Mesenchymal stem cell (in vitro differentiated cells and primary cell): ENCODE measurements around the gene CDPF1.

ENCODE experiments used
- DNase-seq: peaks from one replicate; pipeline ENCODE4 v3.0.0-alpha.2; 2013
- H2AFZ ChIP-seq: one replicate; pipeline ENCODE4 v1.6.1; 2013; ENCODE audit warnings: low read depth, mild to moderate bottlenecking, control low read depth, inconsistent platforms, low read length, moderate library complexity
- H2AK5ac ChIP-seq: 2 replicates; pipeline ENCODE4 v1.6.1; 2013; ENCODE audit warnings: low read length, moderate library complexity, mild to moderate bottlenecking, inconsistent platforms; ENCODE audit not compliant: severe bottlenecking
- H2BK120ac ChIP-seq: one replicate; pipeline ENCODE4 v1.6.1; 2013; ENCODE audit warnings: low read depth, mild to moderate bottlenecking, inconsistent platforms, low read length, moderate library complexity
- H2BK12ac ChIP-seq, 2 experiments: one replicate each; pipeline ENCODE4 v1.6.1; 2013; ENCODE audit warnings: inconsistent platforms in 2 of 2, low read length in 2 of 2, mild to moderate bottlenecking in 2 of 2, moderate library complexity in 2 of 2, control low read depth in 1 of 2
- H2BK15ac ChIP-seq: one replicate; pipeline ENCODE4 v1.6.1; 2013; ENCODE audit warnings: mild to moderate bottlenecking, low read depth, inconsistent platforms; ENCODE audit not compliant: poor library complexity, severe bottlenecking
- H2BK5ac ChIP-seq: 2 replicates; pipeline ENCODE4 v1.6.1; 2013; ENCODE audit warnings: low read depth, mild to moderate bottlenecking, low read length, control low read depth, inconsistent platforms; ENCODE audit not compliant: poor library complexity, severe bottlenecking
- H3K14ac ChIP-seq, 2 experiments: one replicate each; pipeline ENCODE4 v1.6.1; 2013; ENCODE audit warnings: inconsistent platforms in 2 of 2, low read length in 2 of 2, control low read depth in 1 of 2, mild to moderate bottlenecking in 1 of 2, moderate library complexity in 1 of 2
- H3K18ac ChIP-seq, 2 experiments: one replicate each; pipeline ENCODE4 v1.6.1; 2013; ENCODE audit warnings: inconsistent platforms in 2 of 2, low read length in 2 of 2, control low read depth in 1 of 2, low read depth in 1 of 2, mild to moderate bottlenecking in 1 of 2
- H3K23ac ChIP-seq, 2 experiments: one replicate each; pipeline ENCODE4 v1.6.1; 2013; ENCODE audit warnings: inconsistent platforms in 2 of 2, low read length in 2 of 2, mild to moderate bottlenecking in 2 of 2, moderate library complexity in 2 of 2, control low read depth in 1 of 2
- H3K27ac ChIP-seq: 2 replicates; pipeline ENCODE4 v1.5.1; 2013; ENCODE audit warnings: mild to moderate bottlenecking, moderate library complexity, low read length, control low read depth, inconsistent platforms; ENCODE audit not compliant: poor library complexity, severe bottlenecking
- H3K27me3 ChIP-seq, 2 experiments: 2 replicates each; pipeline versions ENCODE4 v1.6.1 to v1.7.0; 2013; ENCODE audit warnings: low read length in 2 of 2, mild to moderate bottlenecking in 2 of 2, moderate library complexity in 2 of 2, control low read depth in 1 of 2, inconsistent platforms in 1 of 2; ENCODE audit not compliant: control insufficient read depth in 1 of 2, insufficient read depth in 1 of 2
- H3K36me3 ChIP-seq, 2 experiments: 2 replicates each; pipeline versions ENCODE4 v1.6.1 to v1.7.0; 2013; ENCODE audit warnings: low read length in 2 of 2, control low read depth in 1 of 2, inconsistent platforms in 1 of 2, low read depth in 1 of 2, mild to moderate bottlenecking in 1 of 2; ENCODE audit not compliant: insufficient read depth in 2 of 2, control insufficient read depth in 1 of 2
- H3K4ac ChIP-seq, 2 experiments: one replicate each; pipeline ENCODE4 v1.6.1; 2013; ENCODE audit warnings: inconsistent platforms in 2 of 2, low read length in 2 of 2, mild to moderate bottlenecking in 2 of 2, moderate library complexity in 2 of 2, control low read depth in 1 of 2, low read depth in 1 of 2
- H3K4me1 ChIP-seq: 2 replicates; pipeline ENCODE4 v1.6.1; 2013; ENCODE audit warnings: low read depth, low read length, control low read depth; ENCODE audit not compliant: control insufficient read depth, insufficient read depth
- H3K4me2 ChIP-seq: 2 replicates; pipeline ENCODE4 v1.6.1; 2013; ENCODE audit warnings: low read length, mild to moderate bottlenecking, inconsistent platforms; ENCODE audit not compliant: poor library complexity, severe bottlenecking
- H3K4me3 ChIP-seq, 2 experiments: 2 replicates each; pipeline versions ENCODE4 v1.5.1 to v1.7.0; 2013; ENCODE audit warnings: low read length in 2 of 2, mild to moderate bottlenecking in 2 of 2, control low read depth in 1 of 2, low read depth in 1 of 2; ENCODE audit not compliant: insufficient read depth in 1 of 2
- H3K79me1 ChIP-seq: replicated peaks from 2 replicates; pipeline ENCODE4 v1.6.1; 2013; ENCODE audit warnings: mild to moderate bottlenecking, control low read depth, low read length, inconsistent platforms; ENCODE audit not compliant: poor library complexity, severe bottlenecking
- H3K9ac ChIP-seq: 2 replicates; pipeline ENCODE4 v1.7.0; 2013; ENCODE audit warnings: mild to moderate bottlenecking, low read length, moderate library complexity
- H3K9me3 ChIP-seq: 2 replicates; pipeline ENCODE4 v1.7.0; 2013; ENCODE audit warnings: mild to moderate bottlenecking, low read length; ENCODE audit not compliant: control insufficient read depth
- H4K8ac ChIP-seq: one replicate; pipeline ENCODE4 v1.6.1; 2013; ENCODE audit warnings: inconsistent platforms, mild to moderate bottlenecking, low read length, moderate library complexity
- H4K91ac ChIP-seq: one replicate; pipeline ENCODE4 v1.6.1; 2013; ENCODE audit warnings: mild to moderate bottlenecking, low read length, inconsistent platforms
- WGBS: methylation state at CpG from one replicate; pipeline ENCODE4 v1.1.7; 2013; ENCODE audit warnings: mixed read lengths; 5-methylcytosine and 5-hydroxymethylcytosine counted together

The CDPF1 gene

DNA sequence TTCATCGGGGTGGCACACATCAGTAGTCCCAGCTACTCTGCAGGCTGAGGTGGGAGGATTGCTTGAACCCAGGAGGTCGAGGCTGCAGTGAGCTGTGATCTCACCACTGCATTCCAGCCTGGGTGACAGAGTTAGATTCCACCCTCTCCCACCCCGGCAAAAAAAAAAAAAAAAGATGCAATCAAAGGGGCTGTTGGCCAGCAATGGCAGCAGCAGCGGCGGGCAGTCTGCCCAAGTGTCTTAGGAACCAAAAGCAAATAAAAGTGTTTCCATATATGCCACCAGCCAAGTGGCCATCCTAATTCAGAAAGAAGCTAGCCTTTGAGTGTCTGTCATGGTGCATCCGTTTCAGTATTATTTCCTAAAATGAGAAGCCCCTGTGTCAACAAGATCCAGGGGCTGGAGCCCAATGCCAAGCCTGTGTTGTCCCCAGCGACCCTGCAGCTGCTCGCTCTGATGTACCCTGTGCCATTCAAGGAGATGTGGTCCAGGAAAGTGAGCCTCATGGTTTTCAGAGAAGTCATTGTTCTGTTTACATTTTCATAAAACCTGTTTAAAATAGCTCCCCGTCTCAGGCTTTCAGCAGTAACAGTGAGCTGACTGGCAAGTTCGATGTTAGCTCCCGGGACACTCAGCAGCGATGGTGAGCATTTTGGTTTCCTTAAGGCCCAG, 12.5 kb downstream of the CDPF1 start:
- no peaks in the 10 kb centered on the region for H3K27me3 ChIP-seq
- H2AK5ac ChIP-seq = no peak overlapping the region

GRCh38 chr22:46234969-46235368, 15.1 kb downstream of the CDPF1 start:
- Histone ChIP-seq H3K27me3 (no peaks in the 10 kb centered on the region), H2BK120ac (no peak overlapping the region), H2AK5ac (no peak overlapping the region), H2BK5ac (no peak overlapping the region), H3K4me2 (no peak overlapping the region), H2BK15ac (no peak overlapping the region), H3K4ac (no peak overlapping the region), H3K23ac (no peak overlapping the region), H4K8ac (no peak overlapping the region), H3K79me1 (no peaks in the 10 kb centered on the region), H3K18ac (no peak overlapping the region), H3K4me3 (no peak overlapping the region), H3K9me3 (no peaks in the 10 kb centered on the region), H4K91ac (no peak overlapping the region), H3K27ac (no peak overlapping the region), H3K14ac (no peak overlapping the region), H2BK12ac (no peak overlapping the region), H3K36me3 (peaks cover 22 to 60% of the 10 kb centered on the region in 2 experiments), H3K9ac (no peak overlapping the region), H2AFZ (no peak overlapping the region), H3K4me1 (peaks cover 6% of the 10 kb centered on the region)
- 98% methylated on average over 12 of the region's 12 CpGs for WGBS
- no peak for DNase-seq

More for the DNA sequence above, 12.5 kb downstream of the CDPF1 start:
- Histone ChIP-seq H3K9ac (no peak overlapping the region), H3K18ac (no peak overlapping the region), H4K8ac (no peak overlapping the region), H3K27ac (no peak overlapping the region), H2BK15ac (no peak overlapping the region), H2AFZ (no peak overlapping the region), H2BK12ac (no peak overlapping the region), H3K4me3 (no peak overlapping the region), H3K36me3 (peaks cover 20 to 68% of the 10 kb centered on the region in 2 experiments), H4K91ac (no peak overlapping the region), H3K23ac (no peak overlapping the region), H2BK5ac (no peak overlapping the region), H3K9me3 (no peaks in the 10 kb centered on the region), H3K4ac (no peak overlapping the region), H3K79me1 (no peaks in the 10 kb centered on the region), H2BK120ac (no peak overlapping the region), H3K4me2 (no peak overlapping the region), H3K14ac (no peak overlapping the region), H3K4me1 (peaks cover 6% of the 10 kb centered on the region)
- no peak for DNase-seq
- WGBS = 94% methylated on average over 12 of the region's 12 CpGs

GRCh38 chr22:46233231-46233630, 16.9 kb downstream of the CDPF1 start:
- H3K79me1 ChIP-seq = no peaks in the 10 kb centered on the region
- no peak overlapping the region for H2AK5ac ChIP-seq
- H4K8ac ChIP-seq = no peak overlapping the region
- no peak overlapping the region for H2BK5ac ChIP-seq
- no peak overlapping the region for H3K23ac ChIP-seq
- H3K14ac ChIP-seq = no peak overlapping the region
- no peak overlapping the region for H2BK120ac ChIP-seq
- H3K18ac ChIP-seq = no peak overlapping the region
- no peak overlapping the region for H3K9ac ChIP-seq
- H3K36me3 ChIP-seq = peaks cover 7 to 44% of the 10 kb centered on the region in 2 experiments
- no peak overlapping the region for H3K4ac ChIP-seq
- WGBS = 90% methylated on average over 9 of the region's 9 CpGs
- no peak for DNase-seq
- H2BK15ac ChIP-seq = no peak overlapping the region
- H2AFZ ChIP-seq = no peak overlapping the region
- H3K9me3 ChIP-seq = no peaks in the 10 kb centered on the region
- H3K27me3 ChIP-seq = no peaks in the 10 kb centered on the region
- H2BK12ac ChIP-seq = peak overlapping the region in 1 of 2 experiments; percentile 86
- H3K4me1 ChIP-seq = peaks cover 6% of the 10 kb centered on the region
- H3K4me3 ChIP-seq = no peak overlapping the region
- peak overlapping the region; percentile 1 for H3K27ac ChIP-seq
- H3K4me2 ChIP-seq = no peak overlapping the region
- no peak overlapping the region for H4K91ac ChIP-seq

GRCh38 chr22:46230262-46230901, 19.7 kb downstream of the CDPF1 start:
- Histone ChIP-seq H2AK5ac (no peak overlapping the region), H3K9me3 (no peaks in the 10 kb centered on the region), H3K14ac (no peak overlapping the region), H3K79me1 (no peaks in the 10 kb centered on the region), H3K18ac (no peak overlapping the region), H3K27me3 (no peaks in the 10 kb centered on the region), H3K9ac (no peak overlapping the region), H4K91ac (no peak overlapping the region), H2BK5ac (no peak overlapping the region), H3K27ac (no peak overlapping the region), H2BK15ac (no peak overlapping the region), H3K4me3 (no peak overlapping the region), H2BK120ac (no peak overlapping the region), H3K4me1 (peaks cover 6% of the 10 kb centered on the region), H3K23ac (no peak overlapping the region), H3K4me2 (no peak overlapping the region), H2AFZ (no peak overlapping the region), H4K8ac (no peak overlapping the region), H3K36me3 (peaks cover 11 to 29% of the 10 kb centered on the region in 2 experiments), H3K4ac (no peak overlapping the region), H2BK12ac (no peak overlapping the region)
- WGBS = 97% methylated on average over 13 of the region's 13 CpGs
- DNase-seq = no peak
